Neural cell (in vitro differentiated cells): ENCODE results near the gene PDE4D. TPM values are rescaled to one million over a fixed set of nuclear protein-coding genes. Genes with fewer than 3 reads are reported as not detected.

Experiments
- H2AFZ ChIP-seq: fragments of 200-600, 300-800 bp; sonication (generic), shearing (Covaris generic); 2 replicates; pipeline ENCODE4 v1.6.0; 2014; ENCODE audit warnings: low read depth, mild to moderate bottlenecking, antibody characterized with exemption, low read length, moderate library complexity
- H3F3A ChIP-seq: fragments of 200-600 bp; shearing (Covaris generic); 2 replicates; pipeline ENCODE4 v1.6.1; 2016; ENCODE audit warnings: mild to moderate bottlenecking, moderate library complexity, mixed read lengths, antibody characterized with exemption, low read length; ENCODE audit not compliant: insufficient read depth, poor library complexity, severe bottlenecking
- H3K27ac ChIP-seq: fragments of 200-600, 300-800 bp; sonication (generic), shearing (Covaris generic); 2 replicates; pipeline ENCODE4 v1.5.1; 2014; ENCODE audit warnings: mild to moderate bottlenecking, low read length, moderate library complexity
- H3K27me3 ChIP-seq: fragments of 300-800, 200-600 bp; sonication (generic), shearing (Covaris generic); 2 replicates; pipeline ENCODE4 v1.6.0; 2014; ENCODE audit warnings: mild to moderate bottlenecking, low read depth, low read length, moderate library complexity; ENCODE audit not compliant: insufficient read depth
- H3K36me3 ChIP-seq: fragments of 300-800, 200-600 bp; sonication (generic), shearing (Covaris generic); 2 replicates; pipeline ENCODE4 v1.5.1; 2014; ENCODE audit warnings: mild to moderate bottlenecking, antibody characterized with exemption, low read length, moderate library complexity; ENCODE audit not compliant: insufficient read depth
- H3K4me2 ChIP-seq: fragments of 300-800, 200-600 bp; sonication (generic), shearing (Covaris generic); 2 replicates; pipeline ENCODE4 v1.6.0; 2014; ENCODE audit warnings: mild to moderate bottlenecking, low read length
- H3K4me3 ChIP-seq: fragments of 300-800, 200-600 bp; sonication (generic), shearing (Covaris generic); 2 replicates; pipeline ENCODE4 v1.5.1; 2014; ENCODE audit warnings: mild to moderate bottlenecking, low read length, moderate library complexity
- H3K79me2 ChIP-seq: fragments of 200-600 bp; shearing (Covaris generic); replicated peaks from 2 replicates; pipeline ENCODE4 v1.6.0; 2014; ENCODE audit warnings: mild to moderate bottlenecking, low read length, moderate library complexity; ENCODE audit not compliant: insufficient read depth
- H3K9ac ChIP-seq: fragments of 300-800, 200-600 bp; sonication (generic), shearing (Covaris generic); 2 replicates; pipeline ENCODE4 v1.6.1; 2016; ENCODE audit warnings: mild to moderate bottlenecking, low read length, mixed read lengths
- H3K9me2 ChIP-seq: fragments of 200-600 bp; shearing (Covaris generic); 2 replicates; pipeline ENCODE4 v1.6.1; 2016; ENCODE audit warnings: mild to moderate bottlenecking, low read length, mixed read lengths; ENCODE audit not compliant: insufficient read depth
- H3K9me3 ChIP-seq: fragments of 200-600, 300-800 bp; sonication (generic), shearing (Covaris generic); 2 replicates; pipeline ENCODE4 v1.6.1; 2016; ENCODE audit warnings: mild to moderate bottlenecking, mixed run types, low read length, moderate library complexity, mixed read lengths
- H4K20me1 ChIP-seq: fragments of 200-600 bp; shearing (Covaris generic); 2 replicates; pipeline ENCODE4 v1.6.1; 2016; ENCODE audit warnings: mild to moderate bottlenecking, mixed run types; ENCODE audit not compliant: insufficient read depth
- CTCF ChIP-seq: fragments of 450-650 bp; IDR thresholded peaks from 2 replicates; pipeline ENCODE4 v1.5.1; 2014; ENCODE audit warnings: antibody characterized with exemption, mild to moderate bottlenecking, moderate library complexity; ENCODE audit not compliant: poor library complexity, severe bottlenecking
- EP300 ChIP-seq: fragments of 450-650 bp; conservative IDR thresholded peaks from 2 replicates; pipeline ENCODE4 v1.6.1; 2014; ENCODE audit warnings: antibody characterized with exemption, mild to moderate bottlenecking, moderate library complexity; ENCODE audit not compliant: poor library complexity, severe bottlenecking
- EZH2 ChIP-seq: fragments of 200-600, 300-800 bp; shearing (Covaris generic), sonication (generic); IDR thresholded peaks from 2 replicates; pipeline ENCODE4 v1.6.1; 2014; ENCODE audit warnings: antibody characterized with exemption, low read length, borderline replicate concordance, mild to moderate bottlenecking; ENCODE audit not compliant: insufficient read depth, poor library complexity, severe bottlenecking
- MXI1 ChIP-seq: fragments of 450-650 bp; conservative IDR thresholded peaks from 2 replicates; pipeline ENCODE4 v1.6.1; 2014; ENCODE audit warnings: antibody characterized with exemption, mild to moderate bottlenecking; ENCODE audit not compliant: poor library complexity, severe bottlenecking
- POLR2AphosphoS5 ChIP-seq: IDR thresholded peaks from 2 replicates; pipeline ENCODE4 v1.6.1; 2012
- RAD21 ChIP-seq: fragments of 450-650 bp; conservative IDR thresholded peaks from 2 replicates; pipeline ENCODE4 v1.6.1; 2014; ENCODE audit warnings: antibody characterized with exemption, mild to moderate bottlenecking, moderate library complexity
- SMC3 ChIP-seq: fragments of 450-650 bp; conservative IDR thresholded peaks from 2 replicates; pipeline ENCODE4 v1.6.1; 2014; ENCODE audit warnings: antibody characterized with exemption, mild to moderate bottlenecking, moderate library complexity; ENCODE audit not compliant: poor library complexity
- TAF1 ChIP-seq: IDR thresholded peaks from 2 replicates; pipeline ENCODE4 v1.6.1; 2012; ENCODE audit warnings: low read depth
- polyA plus RNA-seq: library from polyadenylated mRNA; depleted of rRNA; stranded (reverse); fragments of >200 nt; gene quantifications from 2 replicates; pipeline ENCODE4 v1.2.3, GENCODE V29; 2014
- TF ChIP-seq, protein P1 (sequence below): IDR thresholded peaks from 2 replicates; pipeline ENCODE4 v1.6.1; 2012; ENCODE audit warnings: borderline replicate concordance

The PDE4D gene
- polyA plus RNA-seq, 1 donor from 2014 or later = 42.8 TPM

- Histone ChIP-seq H3K79me2 (no peaks in the 10 kb centered on the region), H3K4me2 (no peak overlapping the region), H3K9me3 (no peaks in the 10 kb centered on the region), H3K9me2 (no peaks in the 10 kb centered on the region), H3K36me3 (no peaks in the 10 kb centered on the region), H3K9ac (no peak overlapping the region), H3F3A (no peaks in the 10 kb centered on the region), H3K27ac (no peak overlapping the region), H2AFZ (no peak overlapping the region), H3K4me3 (no peak overlapping the region), H3K27me3 (no peaks in the 10 kb centered on the region), H4K20me1 (no peaks in the 10 kb centered on the region)
- TF ChIP-seq MXI1 (no peak), RAD21 (no peak), CTCF (no peak), POLR2AphosphoS5 (no peak), EP300 (no peak), TAF1 (no peak), SMC3 (no peak), EZH2 (no peak)
- TF ChIP-seq, protein P1, sequence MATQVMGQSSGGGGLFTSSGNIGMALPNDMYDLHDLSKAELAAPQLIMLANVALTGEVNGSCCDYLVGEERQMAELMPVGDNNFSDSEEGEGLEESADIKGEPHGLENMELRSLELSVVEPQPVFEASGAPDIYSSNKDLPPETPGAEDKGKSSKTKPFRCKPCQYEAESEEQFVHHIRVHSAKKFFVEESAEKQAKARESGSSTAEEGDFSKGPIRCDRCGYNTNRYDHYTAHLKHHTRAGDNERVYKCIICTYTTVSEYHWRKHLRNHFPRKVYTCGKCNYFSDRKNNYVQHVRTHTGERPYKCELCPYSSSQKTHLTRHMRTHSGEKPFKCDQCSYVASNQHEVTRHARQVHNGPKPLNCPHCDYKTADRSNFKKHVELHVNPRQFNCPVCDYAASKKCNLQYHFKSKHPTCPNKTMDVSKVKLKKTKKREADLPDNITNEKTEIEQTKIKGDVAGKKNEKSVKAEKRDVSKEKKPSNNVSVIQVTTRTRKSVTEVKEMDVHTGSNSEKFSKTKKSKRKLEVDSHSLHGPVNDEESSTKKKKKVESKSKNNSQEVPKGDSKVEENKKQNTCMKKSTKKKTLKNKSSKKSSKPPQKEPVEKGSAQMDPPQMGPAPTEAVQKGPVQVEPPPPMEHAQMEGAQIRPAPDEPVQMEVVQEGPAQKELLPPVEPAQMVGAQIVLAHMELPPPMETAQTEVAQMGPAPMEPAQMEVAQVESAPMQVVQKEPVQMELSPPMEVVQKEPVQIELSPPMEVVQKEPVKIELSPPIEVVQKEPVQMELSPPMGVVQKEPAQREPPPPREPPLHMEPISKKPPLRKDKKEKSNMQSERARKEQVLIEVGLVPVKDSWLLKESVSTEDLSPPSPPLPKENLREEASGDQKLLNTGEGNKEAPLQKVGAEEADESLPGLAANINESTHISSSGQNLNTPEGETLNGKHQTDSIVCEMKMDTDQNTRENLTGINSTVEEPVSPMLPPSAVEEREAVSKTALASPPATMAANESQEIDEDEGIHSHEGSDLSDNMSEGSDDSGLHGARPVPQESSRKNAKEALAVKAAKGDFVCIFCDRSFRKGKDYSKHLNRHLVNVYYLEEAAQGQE = no peak
Measured at GRCh38 chr5:59071755-59072549, 821.6 kb downstream of the PDE4D start.

GRCh38 chr5:59069438-59070079 lies 824.0 kb downstream of the PDE4D start:
- H3K9ac ChIP-seq = no peak overlapping the region
- H3K9me3 ChIP-seq = no peaks in the 10 kb centered on the region
- H4K20me1 ChIP-seq = no peaks in the 10 kb centered on the region
- no peak overlapping the region for H3K4me3 ChIP-seq
- H3K36me3 ChIP-seq = no peaks in the 10 kb centered on the region
- H3K79me2 ChIP-seq = no peaks in the 10 kb centered on the region
- H3K9me2 ChIP-seq = no peaks in the 10 kb centered on the region
- H3K27ac ChIP-seq = no peak overlapping the region
- H3F3A ChIP-seq = no peaks in the 10 kb centered on the region
- TF ChIP-seq SMC3 (no peak), MXI1 (no peak), CTCF (no peak), EZH2 (no peak), EP300 (no peak)
- H3K4me2 ChIP-seq = no peak overlapping the region
- no peaks in the 10 kb centered on the region for H3K27me3 ChIP-seq
- no peak overlapping the region for H2AFZ ChIP-seq
